ENCODE data around the gene ANKUB1. TPM values are rescaled to one million over a fixed set of nuclear protein-coding genes. Genes with fewer than 3 reads are reported as not detected.
A peak's percentile ranks its signal among the peaks of the same experiment; 100 is the strongest.

The ANKUB1 gene
- total and polyA plus RNA-seq, 10 of the 15 experiments (the other 5 are each of a cell fraction or from before 2014, with no cell fraction given): 0.08 TPM; not detected in 9

DNA sequence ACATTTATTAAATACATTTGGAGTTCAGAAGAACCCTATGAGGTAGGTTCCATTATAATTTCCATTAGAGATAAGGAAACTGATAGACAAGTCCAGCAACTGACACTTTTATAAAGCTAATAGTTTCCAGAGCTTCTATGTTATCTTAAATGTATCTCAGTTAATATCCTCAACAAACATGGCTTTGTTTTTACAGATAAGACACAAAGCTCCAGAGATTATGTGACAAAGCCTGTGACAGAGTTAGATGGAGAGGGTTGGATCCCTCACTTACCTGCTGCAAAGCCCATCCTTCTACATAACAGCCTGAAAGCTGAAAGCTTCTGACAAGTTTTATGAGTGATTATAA, 39.6 kb downstream of the ANKUB1 start:
- Histone ChIP-seq H3K4me3 (peak overlapping the region; percentile 85), H3K27me3 (replicated peaks in 1 of 2; ENCODE audit: control insufficient read depth in 2 of 2, insufficient read depth in 2 of 2, low read length in 1 of 2) (no peaks in the 10 kb centered on the region), H3K4me1 (ENCODE audit: control insufficient read depth, insufficient read depth, low read length) (no peaks in the 10 kb centered on the region), H4K20me1 (ENCODE audit: control insufficient read depth, insufficient read depth) (no peaks in the 10 kb centered on the region), H3K79me2 (ENCODE audit: control insufficient read depth, insufficient read depth, low read length) (peaks cover 6% of the 10 kb centered on the region), H2AFZ (ENCODE audit: control insufficient read depth, low read depth, low read length) (peak overlapping the region; percentile 89), H3K27ac (ENCODE audit: control insufficient read depth, insufficient read depth) (peak overlapping the region; percentile 28; the same call in 1 of the 2 replicates), H3K9ac (ENCODE audit: control insufficient read depth, insufficient read depth, low read length) (peak overlapping the region; percentile 79), H3K9me3 (replicated peaks; ENCODE audit: control insufficient read depth, insufficient read depth, low read length) (no peaks in the 10 kb centered on the region), H3K4me2 (ENCODE audit: control insufficient read depth, insufficient read depth) (peak overlapping the region; percentile 87), H3K36me3 (ENCODE audit: control insufficient read depth in 2 of 2, insufficient read depth in 2 of 2, low read length in 1 of 2) (peaks cover 0 to 9% of the 10 kb centered on the region in 2 experiments; a peak in 1 of 4 replicates)
- ChIA-PET RAD21 (ENCODE audit: unreplicated experiment) (interaction anchor here (0.6 to 3.4 kb wide), 12 partner anchors 14 to 238 kb away, joined by 3 to 34 read pairs (median 4); partner anchors contain the start of gene WWTR1), CTCF (interaction anchor here (0.6 to 4.7 kb wide), 21 partner anchors 11 to 251 kb away, joined by 3 to 49 read pairs (median 5); no protein-coding TSS in a partner anchor), POLR2A (interaction anchor here (0.6 to 1.2 kb wide), 5 partner anchors 36 to 1109 kb away, joined by 3 to 6 read pairs (median 3); partner anchors contain the start of gene RNF13), SMC1A (ENCODE audit: uncharacterized antibody, unreplicated experiment) (interaction anchor here (0.6 to 3.1 kb wide), 16 partner anchors 11 to 243 kb away, joined by 3 to 26 read pairs (median 6); no protein-coding TSS in a partner anchor)
- no peak for TF ChIP-seq RCOR1 (conservative IDR thresholded peaks at IDR 0.05; ENCODE audit: low read depth, low read length)
- TF ChIP-seq ZNF207 (IDR thresholded peaks at IDR 0.05; ENCODE audit: borderline replicate concordance): no peak
- no peak for TF ChIP-seq NFXL1 (IDR thresholded peaks at IDR 0.05; ENCODE audit: borderline replicate concordance)
- TF ChIP-seq CHD1 (IDR thresholded peaks at IDR 0.05; ENCODE audit: low read depth, low read length): 0 out of 2 replicates have a peak, but pooled peaks have one; percentile 17
- TF ChIP-seq NFIC (IDR thresholded peaks at IDR 0.05; ENCODE audit: low read depth, low read length): 0 out of 2 replicates have a peak, but pooled peaks have one; percentile 0
- FAIRE-seq (no peak), ATAC-seq (peak; percentile 6; the same call in 1 of the 3 replicates), DNase-seq (ENCODE audit: low read depth, low spot score) (no peak)
- in situ Hi-C loops (cut with MboI): no loop called here
- no TSS peak for BruUV-seq (replicated peaks)
- intact Hi-C loops (cut with micrococcal nuclease; ENCODE audit: unreplicated experiment): loop anchor here (1.0 to 2.0 kb wide), 3 partner anchors 60 to 240 kb away; partner anchors contain the start of gene RNF13

Measured in GM12878 (cell line).